Endothelial cell (in vitro differentiated cells): ENCODE results near the gene AQR. TPM values are rescaled to one million over a fixed set of nuclear protein-coding genes. Genes with fewer than 3 reads are reported as not detected.

Experiments
- DNase-seq: peaks from one replicate; pipeline ENCODE4 v3.0.0; 2021; ENCODE audit warnings: low spot score
- H3K27ac Mint-ChIP-seq: one replicate; pipeline ENCODE4 v1.8.0; 2021; ENCODE audit warnings: mixed read lengths, inconsistent platforms; ENCODE audit not compliant: unreplicated experiment
- H3K27me3 Mint-ChIP-seq: one replicate; pipeline ENCODE4 v1.8.0; 2021; ENCODE audit warnings: mild to moderate bottlenecking, moderate library complexity, mixed read lengths, inconsistent platforms; ENCODE audit not compliant: unreplicated experiment
- H3K36me3 Mint-ChIP-seq: one replicate; pipeline ENCODE4 v1.8.0; 2021; ENCODE audit warnings: mild to moderate bottlenecking, low read depth, mixed read lengths, inconsistent platforms; ENCODE audit not compliant: unreplicated experiment
- H3K4me1 Mint-ChIP-seq: one replicate; pipeline ENCODE4 v1.8.0; 2021; ENCODE audit warnings: mild to moderate bottlenecking, mixed read lengths, inconsistent platforms; ENCODE audit not compliant: unreplicated experiment
- H3K4me3 Mint-ChIP-seq: one replicate; pipeline ENCODE4 v1.8.0; 2021; ENCODE audit warnings: mild to moderate bottlenecking, mixed read lengths, inconsistent platforms; ENCODE audit not compliant: unreplicated experiment
- H3K9me3 Mint-ChIP-seq: one replicate; pipeline ENCODE4 v1.8.0; 2021; ENCODE audit warnings: mixed read lengths, inconsistent platforms; ENCODE audit not compliant: unreplicated experiment
- total RNA-seq: library from RNA; stranded (reverse); fragmentation: NEBNext Ultra II Directional; extraction: Animal tissue kit (Norgen Biotek cat#: 25700); gene quantifications from one replicate; pipeline ENCODE4 v1.2.1, GENCODE V29; 2021; ENCODE audit not compliant: unreplicated experiment
- TF ChIP-seq, protein P1 (sequence below): fragments of 200-600 bp; sonication (generic); IDR thresholded peaks from one replicate; pipeline ENCODE4 v1.5.0; 2021; ENCODE audit warnings: antibody characterized with exemption; ENCODE audit not compliant: unreplicated experiment

AQR gene
- total RNA-seq, 1 donor from 2014 or later: 41.5 TPM

DNA sequence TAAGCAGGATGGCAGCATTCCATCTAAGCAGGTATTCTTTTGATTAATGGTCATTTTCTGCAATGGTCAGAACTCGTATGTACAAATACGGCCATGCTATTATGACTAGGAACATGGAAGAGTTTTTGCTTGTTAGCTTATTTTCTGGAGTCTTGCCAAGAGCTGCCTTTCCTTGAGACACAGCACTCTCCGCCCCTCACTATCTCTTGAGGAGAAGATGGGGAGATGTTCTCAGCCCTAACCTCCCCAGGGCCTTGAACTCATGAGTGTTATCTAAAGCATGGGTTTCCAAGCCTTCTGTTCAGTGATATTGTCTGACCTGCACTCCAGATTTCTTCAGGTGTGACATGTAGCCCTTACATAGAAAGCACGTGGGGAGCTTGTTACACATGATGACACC, 108.3 kb downstream of the AQR start:
- TF ChIP-seq, protein P1, sequence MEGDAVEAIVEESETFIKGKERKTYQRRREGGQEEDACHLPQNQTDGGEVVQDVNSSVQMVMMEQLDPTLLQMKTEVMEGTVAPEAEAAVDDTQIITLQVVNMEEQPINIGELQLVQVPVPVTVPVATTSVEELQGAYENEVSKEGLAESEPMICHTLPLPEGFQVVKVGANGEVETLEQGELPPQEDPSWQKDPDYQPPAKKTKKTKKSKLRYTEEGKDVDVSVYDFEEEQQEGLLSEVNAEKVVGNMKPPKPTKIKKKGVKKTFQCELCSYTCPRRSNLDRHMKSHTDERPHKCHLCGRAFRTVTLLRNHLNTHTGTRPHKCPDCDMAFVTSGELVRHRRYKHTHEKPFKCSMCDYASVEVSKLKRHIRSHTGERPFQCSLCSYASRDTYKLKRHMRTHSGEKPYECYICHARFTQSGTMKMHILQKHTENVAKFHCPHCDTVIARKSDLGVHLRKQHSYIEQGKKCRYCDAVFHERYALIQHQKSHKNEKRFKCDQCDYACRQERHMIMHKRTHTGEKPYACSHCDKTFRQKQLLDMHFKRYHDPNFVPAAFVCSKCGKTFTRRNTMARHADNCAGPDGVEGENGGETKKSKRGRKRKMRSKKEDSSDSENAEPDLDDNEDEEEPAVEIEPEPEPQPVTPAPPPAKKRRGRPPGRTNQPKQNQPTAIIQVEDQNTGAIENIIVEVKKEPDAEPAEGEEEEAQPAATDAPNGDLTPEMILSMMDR: no peak
- Mint-ChIP-seq H3K36me3 (peaks cover 12% of the 10 kb centered on the region), H3K27me3 (no peaks in the 10 kb centered on the region), H3K4me1 (no peaks in the 10 kb centered on the region), H3K9me3 (no peaks in the 10 kb centered on the region), H3K4me3 (no peak overlapping the region), H3K27ac (no peak overlapping the region)
- no peak for DNase-seq

DNA sequence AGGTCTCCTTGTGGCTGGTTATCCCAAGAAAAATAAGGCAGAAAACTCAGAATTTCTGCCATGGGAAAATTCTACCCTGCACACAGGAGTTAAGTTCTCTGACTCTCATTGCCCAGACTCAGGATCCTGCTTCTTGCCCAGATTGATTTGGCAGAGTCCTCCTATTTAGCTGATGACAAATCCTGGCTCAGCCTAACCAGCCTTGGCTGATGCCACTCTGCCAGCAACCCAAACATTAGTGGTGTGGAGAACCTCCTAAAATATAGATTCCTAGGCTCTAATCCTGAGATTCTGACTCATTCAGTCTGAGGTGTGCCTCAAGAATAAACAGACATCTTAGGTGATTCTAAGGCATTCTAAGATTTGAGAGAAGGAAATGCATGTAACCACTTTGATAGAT, 113.6 kb downstream of the AQR start:
- Mint-ChIP-seq H3K36me3 (peaks cover 8% of the 10 kb centered on the region), H3K4me3 (no peak overlapping the region), H3K9me3 (no peaks in the 10 kb centered on the region), H3K27ac (no peak overlapping the region), H3K27me3 (no peaks in the 10 kb centered on the region), H3K4me1 (no peaks in the 10 kb centered on the region)
- DNase-seq: no peak
- TF ChIP-seq, protein P1: no peak

- H3K4me3 Mint-ChIP-seq: no peak overlapping the region
- H3K27ac Mint-ChIP-seq: no peak overlapping the region
- H3K4me1 Mint-ChIP-seq: no peaks in the 10 kb centered on the region
- TF ChIP-seq, protein P1: no peak
- H3K36me3 Mint-ChIP-seq: peaks cover 8% of the 10 kb centered on the region
- no peaks in the 10 kb centered on the region for H3K27me3 Mint-ChIP-seq
- H3K9me3 Mint-ChIP-seq: no peaks in the 10 kb centered on the region
- DNase-seq: no peak
Measured at GRCh38 chr15:34855413-34855812, 114.1 kb downstream of the AQR start.

DNA sequence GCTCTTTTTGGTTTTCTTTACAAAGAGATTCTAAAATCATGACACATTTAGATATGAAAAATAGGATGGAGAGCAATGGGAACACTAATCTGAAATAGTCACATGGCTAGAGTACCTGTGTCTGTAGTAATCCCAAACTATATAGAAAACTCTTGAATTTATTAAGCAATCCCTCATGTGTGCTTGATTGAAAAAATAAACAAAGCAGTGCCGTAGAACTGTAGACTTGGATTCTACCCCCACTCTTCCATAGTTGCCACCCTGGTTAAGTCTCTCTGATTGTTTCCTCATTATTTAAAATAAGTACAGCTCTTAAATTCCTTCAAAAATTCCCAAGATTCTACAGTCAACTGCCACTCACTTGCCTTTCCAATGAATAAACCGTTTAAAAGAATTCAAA, 115.3 kb downstream of the AQR start:
- Mint-ChIP-seq H3K9me3 (no peaks in the 10 kb centered on the region), H3K36me3 (peaks cover 7% of the 10 kb centered on the region), H3K27ac (no peak overlapping the region), H3K27me3 (no peaks in the 10 kb centered on the region), H3K4me1 (no peaks in the 10 kb centered on the region), H3K4me3 (no peak overlapping the region)
- no peak for DNase-seq
- TF ChIP-seq, protein P1: no peak

GRCh38 chr15:34853001-34853758, 116.4 kb downstream of the AQR start:
- Mint-ChIP-seq H3K27ac (no peak overlapping the region), H3K4me1 (no peaks in the 10 kb centered on the region), H3K4me3 (no peak overlapping the region), H3K36me3 (peaks cover 6% of the 10 kb centered on the region), H3K27me3 (no peaks in the 10 kb centered on the region), H3K9me3 (no peaks in the 10 kb centered on the region)
- TF ChIP-seq, protein P1: no peak
- no peak for DNase-seq
